K562 (cell line): ENCODE measurements around the gene GATC. TPM values are rescaled to one million over a fixed set of nuclear protein-coding genes. Genes with fewer than 3 reads are reported as not detected.

Experiments used
- ARID3A ChIP-seq: IDR thresholded peaks from 2 replicates; pipeline ENCODE4 v1.6.1; 2012; ENCODE audit warnings: low read depth, low read length, improper control_type of control experiment, borderline replicate concordance
- ATF7 ChIP-seq: fragments of 450-650 bp; IDR thresholded peaks from 2 replicates; pipeline ENCODE4 v1.7.1; 2014; ENCODE audit warnings: mild to moderate bottlenecking, moderate library complexity
- BCOR ChIP-seq: fragments of 450-650 bp; IDR thresholded peaks from 2 replicates; pipeline ENCODE4 v1.6.1; 2016
- BDP1 ChIP-seq: IDR thresholded peaks from 3 replicates; pipeline ENCODE4 v1.6.1; 2011; ENCODE audit not compliant: insufficient read length, insufficient read depth
- CBFA2T3 ChIP-seq: fragments of 450-650 bp; IDR thresholded peaks from 2 replicates; pipeline ENCODE4 v1.6.1; 2017
- DDX20 ChIP-seq: fragments of 450-650 bp; IDR thresholded peaks from 2 replicates; pipeline ENCODE4 v1.6.1; 2016; ENCODE audit warnings: missing genetic modification characterization, low read depth, mild to moderate bottlenecking, missing compliant biosample characterization, moderate library complexity
- EZH2 ChIP-seq: IDR thresholded peaks from 2 replicates; pipeline ENCODE4 v1.6.1; 2012; ENCODE audit warnings: low read depth, mild to moderate bottlenecking, inconsistent platforms, low read length, borderline replicate concordance
- FOXK1 ChIP-seq: sonication (generic); formaldehyde crosslinking; IDR thresholded peaks from 2 replicates; pipeline ENCODE4 v1.8.0; 2022; ENCODE audit warnings: missing genetic modification reagents, mild to moderate bottlenecking, borderline replicate concordance
- HMG20B ChIP-seq: fragments of 250-450 bp; sonication (Bioruptor Pico); IDR thresholded peaks from 2 replicates; pipeline ENCODE4 v1.5.0; 2021; ENCODE audit warnings: mild to moderate bottlenecking
- MTA2 ChIP-seq: fragments of 450-650 bp; IDR thresholded peaks from 2 replicates; pipeline ENCODE4 v1.6.1; 2016; ENCODE audit warnings: low read depth
- MXD1 ChIP-seq: fragments of 250-450 bp; sonication (Bioruptor Pico); IDR thresholded peaks from 2 replicates; pipeline ENCODE4 v1.8.0; 2021; ENCODE audit warnings: borderline replicate concordance, mild to moderate bottlenecking, moderate library complexity; ENCODE audit not compliant: poor library complexity, severe bottlenecking
- MYC ChIP-seq, 2 experiments: fragments of 250-450 bp in 1 of 2; sonication (Bioruptor Pico) in 1 of 2; IDR thresholded peaks; 2 replicates each; pipeline versions ENCODE4 v1.5.1 to v1.6.1; 2012 to 2021; ENCODE audit warnings: low read depth in 2 of 2, borderline replicate concordance in 1 of 2, improper control_type of control experiment in 1 of 2, low read length in 1 of 2, mild to moderate bottlenecking in 1 of 2, moderate library complexity in 1 of 2
- NFE2 ChIP-seq: IDR thresholded peaks from 2 replicates; pipeline ENCODE4 v1.6.1; 2014; ENCODE audit warnings: antibody characterized with exemption, low read depth
- NUFIP1 ChIP-seq: fragments of 450-650 bp; IDR thresholded peaks from 2 replicates; pipeline ENCODE4 v1.6.1; 2018; ENCODE audit not compliant: partially characterized antibody
- TFE3 ChIP-seq: fragments of 450-650 bp; formaldehyde crosslinking; IDR thresholded peaks from 2 replicates; pipeline ENCODE4 v1.4.0; 2020; ENCODE audit warnings: mild to moderate bottlenecking, mixed read lengths
- TRIM25 ChIP-seq: fragments of 450-650 bp; IDR thresholded peaks from 2 replicates; pipeline ENCODE4 v1.7.0; 2016; ENCODE audit warnings: borderline replicate concordance
- TRIM28 ChIP-seq: fragments of 450-650 bp; IDR thresholded peaks from 2 replicates; pipeline ENCODE4 v1.6.1; 2017
- ZBTB8A ChIP-seq: fragments of 450-650 bp; IDR thresholded peaks from 2 replicates; pipeline ENCODE4 v1.6.1; 2018; ENCODE audit warnings: mild to moderate bottlenecking, moderate library complexity; ENCODE audit not compliant: partially characterized antibody
- ZC3H11A ChIP-seq: IDR thresholded peaks from 2 replicates; pipeline ENCODE4 v1.6.1; 2012; ENCODE audit warnings: low read depth, low read length, improper control_type of control experiment
- ZNF384 ChIP-seq: IDR thresholded peaks from 2 replicates; pipeline ENCODE4 v1.6.1; 2012; ENCODE audit warnings: low read depth, low read length, improper control_type of control experiment
- ZNF766 ChIP-seq: fragments of 200-800 bp; sonication (Bioruptor generic); conservative IDR thresholded peaks from 2 replicates; pipeline ENCODE4 v1.6.1; 2016; ENCODE audit warnings: missing genetic modification characterization, missing compliant biosample characterization
- polyA plus RNA-seq, 8 experiments: library from polyadenylated mRNA; depleted of rRNA in 4 of 8; stranded (reverse) in 5 of 8; unstranded in 3 of 8; fragments of >200 nt; fragmentation: Nextera tagmentation in 2 of 8; fragmentation: Illumina TruSeq in 1 of 8; extraction: Ambion mirVana in 2 of 8; extraction: Trizol in 1 of 8; gene quantifications; 2 replicates each; pipeline versions ENCODE4 v1.2.1 to v1.2.3, GENCODE V29; 2011 to 2014; ENCODE audit warnings: inconsistent platforms in 1 of 8, missing spikeins in 1 of 8
- total RNA-seq, 7 experiments: library from RNA; depleted of rRNA in 6 of 7; stranded (reverse); fragments of >200 nt in 6 of 7; fragmentation: Illumina TruSeq in 2 of 7; extraction: Trizol in 2 of 7; gene quantifications; 2 replicates each; pipeline versions ENCODE4 v1.2.1 to v1.2.3, GENCODE V29; 2011 to 2021; ENCODE audit warnings: low replicate concordance in 1 of 7
- TF ChIP-seq, protein P1 (sequence below): fragments of 250-450 bp; sonication (Bioruptor Pico); IDR thresholded peaks from 2 replicates; pipeline ENCODE4 v1.5.0; 2021

Gene GATC
- total and polyA plus RNA-seq, 9 of the 15 experiments (the other 6 are each of a cell fraction or from before 2014, with no cell fraction given): 5.8 to 52.6 (median 28.2) TPM

DNA sequence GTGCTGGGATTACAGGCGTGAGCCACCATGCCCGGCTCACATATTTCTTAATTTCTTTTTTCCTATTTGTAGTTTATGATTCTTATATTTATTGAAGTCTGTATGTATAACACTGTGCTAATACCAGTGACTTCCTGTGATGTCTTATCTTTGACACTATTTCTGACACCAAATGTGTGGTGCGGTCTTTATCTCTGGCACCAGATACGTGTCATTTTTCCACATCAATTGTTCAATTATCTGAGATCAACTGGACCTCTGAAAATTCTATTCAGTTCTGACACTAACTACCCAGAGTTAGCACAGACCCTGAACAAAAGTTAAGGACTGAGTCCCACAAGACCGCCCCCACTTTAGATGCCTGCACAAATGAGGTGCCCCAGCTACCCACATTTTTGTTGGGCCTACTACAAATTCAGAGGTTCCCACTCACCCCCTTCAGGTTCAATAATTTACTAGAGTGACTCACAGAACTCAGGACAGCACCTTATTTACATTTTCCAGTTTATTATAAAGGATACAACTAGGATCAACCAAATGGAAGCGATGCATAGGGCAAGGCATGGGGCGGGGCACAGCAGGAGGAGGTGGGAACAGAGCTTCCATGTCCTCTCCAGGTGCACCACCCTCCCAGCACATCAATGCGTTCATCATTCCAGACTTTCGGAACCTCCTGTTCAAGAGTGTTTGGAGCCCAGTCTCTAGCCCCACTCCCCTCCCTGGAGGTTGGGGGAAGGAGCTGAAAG is 35.0 kb downstream of the GATC start (continued):
- no peak for TF ChIP-seq ZC3H11A
- peak; percentile 35; the same call in 1 of the 2 replicates for TF ChIP-seq MTA2
- peak; percentile 34; the same call in 1 of the 2 replicates for TF ChIP-seq ARID3A
- TF ChIP-seq, protein P1, sequence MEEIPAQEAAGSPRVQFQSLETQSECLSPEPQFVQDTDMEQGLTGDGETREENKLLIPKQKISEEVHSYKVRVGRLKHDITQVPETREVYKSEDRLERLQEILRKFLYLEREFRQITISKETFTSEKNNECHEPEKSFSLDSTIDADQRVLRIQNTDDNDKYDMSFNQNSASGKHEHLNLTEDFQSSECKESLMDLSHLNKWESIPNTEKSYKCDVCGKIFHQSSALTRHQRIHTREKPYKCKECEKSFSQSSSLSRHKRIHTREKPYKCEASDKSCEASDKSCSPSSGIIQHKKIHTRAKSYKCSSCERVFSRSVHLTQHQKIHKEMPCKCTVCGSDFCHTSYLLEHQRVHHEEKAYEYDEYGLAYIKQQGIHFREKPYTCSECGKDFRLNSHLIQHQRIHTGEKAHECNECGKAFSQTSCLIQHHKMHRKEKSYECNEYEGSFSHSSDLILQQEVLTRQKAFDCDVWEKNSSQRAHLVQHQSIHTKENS (CRISPR knock-in tag): no peak
- no peak for TF ChIP-seq FOXK1
- TF ChIP-seq ATF7: no peak
- TF ChIP-seq MXD1 (CRISPR knock-in tag): no peak
- TF ChIP-seq BCOR: no peak
- TF ChIP-seq BDP1: no peak
- TF ChIP-seq EZH2: no peak
- TF ChIP-seq TFE3 (CRISPR knock-in tag): no peak
- no peak for TF ChIP-seq TRIM25
- no peak for TF ChIP-seq NUFIP1
- peak; percentile 77 for TF ChIP-seq CBFA2T3
- no peak for TF ChIP-seq TRIM28
- TF ChIP-seq MYC (IDR thresholded peaks at IDR 0.05; ENCODE audit: low read depth, low read length): no peak
- TF ChIP-seq MYC (CRISPR knock-in tag; IDR thresholded peaks at IDR 0.05; ENCODE audit: borderline replicate concordance, low read depth): no peak
- no peak for TF ChIP-seq ZBTB8A
- TF ChIP-seq HMG20B (CRISPR knock-in tag): no peak
- TF ChIP-seq NFE2: no peak
- no peak for TF ChIP-seq DDX20
- 0 out of 2 replicates have a peak, but pooled peaks have one; percentile 42 for TF ChIP-seq ZNF766
- TF ChIP-seq ZNF384: no peak
